GM12873 (cell line): ENCODE data around the gene DPP3.

Experiments
- CTCF ChIP-seq: IDR thresholded peaks from 2 replicates; pipeline ENCODE4 v1.5.1; 2012; ENCODE audit warnings: low read depth, mild to moderate bottlenecking, moderate library complexity, low read length, control low read depth; ENCODE audit not compliant: insufficient read depth; ENCODE audit errors: missing control alignments

DPP3 gene

GRCh38 chr11:66448523-66448922 lies 31.7 kb upstream of the DPP3 start:
- TF ChIP-seq CTCF = no peak

GRCh38 chr11:66450560-66450959 lies 29.7 kb upstream of the DPP3 start:
- no peak for TF ChIP-seq CTCF

DNA sequence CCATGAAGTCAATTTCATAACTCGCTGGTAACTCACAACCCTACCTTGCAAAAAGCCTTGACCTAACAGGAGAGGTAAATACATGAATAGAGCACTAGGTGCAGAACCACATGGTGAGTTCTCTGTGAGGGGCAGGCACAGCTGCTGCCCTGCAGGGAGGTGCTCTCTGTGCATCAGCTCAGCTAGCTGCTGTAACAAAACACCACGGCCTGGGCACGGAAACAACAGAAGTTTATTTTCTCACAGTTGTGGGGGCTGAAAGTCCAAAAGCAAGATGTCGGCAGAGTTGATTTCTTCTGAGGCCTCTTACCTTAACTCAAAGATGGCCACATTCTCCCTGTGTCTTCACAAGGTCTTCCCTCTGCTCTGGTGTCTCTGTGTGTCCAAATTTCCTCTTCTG lies 28.6 kb upstream of the DPP3 start:
- no peak for TF ChIP-seq CTCF

GRCh38 chr11:66454247-66454646 lies 26.0 kb upstream of the DPP3 start:
- TF ChIP-seq CTCF = no peak

DNA sequence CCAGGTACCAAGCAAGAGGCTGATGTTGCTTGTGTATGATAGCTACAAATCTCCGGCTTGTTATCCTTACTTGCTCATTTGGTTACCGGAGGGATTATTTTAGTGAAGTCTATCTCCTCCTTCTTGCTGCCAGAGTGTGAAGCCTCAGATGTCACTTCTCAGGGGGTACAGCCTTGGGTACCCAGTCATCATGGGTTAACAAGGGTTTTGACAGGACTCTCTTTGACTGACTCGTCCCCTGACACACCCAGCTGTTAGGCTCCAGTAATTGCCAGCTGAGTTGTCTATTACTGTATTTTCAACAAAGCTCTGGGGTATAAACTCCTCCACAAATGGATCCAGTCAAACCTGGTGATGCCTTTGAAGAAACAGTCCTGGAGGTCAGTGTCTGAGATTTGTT lies 25.4 kb upstream of the DPP3 start:
- TF ChIP-seq CTCF = no peak

DNA sequence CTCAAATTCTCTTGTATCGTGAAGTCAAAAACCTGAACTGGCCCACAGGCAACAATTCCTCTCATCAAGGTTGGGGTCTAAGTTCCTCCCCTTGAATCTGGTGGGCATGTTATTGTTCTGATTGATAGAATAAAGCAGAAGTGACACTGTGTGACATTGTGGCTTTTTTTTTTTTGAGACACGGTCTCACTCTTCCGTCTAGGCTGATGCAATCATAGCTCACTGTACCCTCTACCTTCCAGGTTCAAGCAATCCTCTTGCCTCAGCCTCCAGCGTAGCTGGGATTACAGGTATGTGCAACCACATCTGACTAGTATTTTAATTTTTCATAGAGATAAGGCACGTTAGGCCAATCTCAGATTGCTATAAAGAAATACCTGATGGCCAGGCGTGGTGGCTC lies 22.4 kb upstream of the DPP3 start:
- no peak for TF ChIP-seq CTCF

DNA sequence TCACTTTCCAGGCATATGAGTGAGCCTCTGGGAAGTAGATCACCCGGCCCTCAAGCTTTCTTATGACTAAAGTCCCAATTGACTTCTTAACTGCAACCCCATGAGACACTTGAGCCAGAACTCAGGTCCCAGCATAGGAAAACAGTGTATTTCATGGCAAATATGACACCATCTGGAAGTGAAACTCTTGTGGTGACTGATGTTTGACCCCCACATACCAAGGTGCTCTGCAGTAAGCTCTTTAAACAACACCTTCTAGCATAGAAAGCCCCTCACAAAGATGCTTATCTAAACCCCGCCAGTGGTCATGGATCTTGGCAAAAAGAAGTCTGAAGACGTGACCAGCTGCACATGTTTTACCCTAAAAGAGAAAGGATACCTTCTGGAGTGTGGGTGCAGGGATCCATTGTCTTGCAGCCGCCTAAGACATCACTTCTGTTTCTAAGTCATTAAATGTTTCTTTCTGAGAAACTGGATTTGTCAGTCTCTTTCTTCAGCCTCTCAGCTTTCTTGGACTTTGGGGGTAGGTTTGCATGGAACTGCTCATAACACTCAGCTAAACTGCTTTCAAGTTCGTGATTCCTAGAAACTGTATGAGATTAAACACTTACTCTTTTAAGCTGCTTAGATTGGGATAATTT lies 21.0 kb upstream of the DPP3 start:
- TF ChIP-seq CTCF = no peak
